Neutrophil (primary cell): ENCODE measurements around the gene CMSS1.

Experiments used
- H3K27ac ChIP-seq: fragments of 200-600 bp; sonication (generic); 2 replicates; pipeline ENCODE4 v1.5.1; 2016; ENCODE audit warnings: mild to moderate bottlenecking, moderate library complexity
- H3K27me3 ChIP-seq: fragments of 200-600 bp; sonication (generic); 2 replicates; pipeline ENCODE4 v1.6.0; 2016; ENCODE audit warnings: mild to moderate bottlenecking
- H3K36me3 ChIP-seq: fragments of 200-600 bp; sonication (generic); 2 replicates; pipeline ENCODE4 v1.5.1; 2017
- H3K4me1 ChIP-seq, 2 experiments: fragments of 200-600 bp in 1 of 2; sonication (generic) in 1 of 2; 1 replicate in 1 of 2; 2 replicates in 1 of 2; pipeline versions ENCODE4 v1.5.1 to v1.6.1; 2013 to 2016; ENCODE audit warnings: low read depth in 1 of 2, low read length in 1 of 2, mild to moderate bottlenecking in 1 of 2, moderate library complexity in 1 of 2; ENCODE audit not compliant: control insufficient read depth in 1 of 2, insufficient read depth in 1 of 2
- H3K4me3 ChIP-seq, 2 experiments: fragments of 200-600 bp in 1 of 2; sonication (generic) in 1 of 2; 1 replicate in 1 of 2; 2 replicates in 1 of 2; pipeline ENCODE4 v1.5.1; 2013 to 2016; ENCODE audit warnings: low read depth in 1 of 2, low read length in 1 of 2, mild to moderate bottlenecking in 1 of 2, moderate library complexity in 1 of 2
- H3K9me3 ChIP-seq: fragments of 200-600 bp; sonication (generic); 2 replicates; pipeline ENCODE4 v1.5.1; 2016
- TF ChIP-seq, protein P1 (sequence below): fragments of 200-600 bp; sonication (generic); IDR thresholded peaks from 2 replicates; pipeline ENCODE4 v1.5.1; 2016; ENCODE audit warnings: antibody characterized with exemption

The CMSS1 gene

DNA sequence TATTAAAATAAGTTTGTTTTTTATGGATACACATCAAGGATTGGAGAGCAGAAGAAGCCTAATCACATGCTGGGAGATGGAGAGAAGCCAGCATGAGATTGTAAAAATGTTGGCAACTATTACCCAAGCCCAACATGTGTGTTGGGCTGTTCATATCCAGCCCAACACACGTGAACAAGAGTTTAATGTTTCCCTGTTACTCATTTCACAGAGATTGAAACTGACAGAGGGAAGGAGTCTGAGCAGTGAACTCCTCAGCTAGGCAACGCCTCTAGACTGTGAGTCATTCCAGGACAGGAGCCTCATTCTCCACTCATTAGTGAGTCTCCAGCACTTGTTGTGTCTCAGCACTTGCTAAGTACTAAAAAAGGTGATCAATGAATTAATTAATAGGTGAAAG lies 43.2 kb upstream of the CMSS1 start:
- Histone ChIP-seq H3K27me3 (peaks cover 19% of the 10 kb centered on the region), H3K4me3 (no peak overlapping the region), H3K36me3 (no peaks in the 10 kb centered on the region), H3K4me1 (no peaks in the 10 kb centered on the region), H3K27ac (no peak overlapping the region), H3K9me3 (no peaks in the 10 kb centered on the region)
- TF ChIP-seq, protein P1, sequence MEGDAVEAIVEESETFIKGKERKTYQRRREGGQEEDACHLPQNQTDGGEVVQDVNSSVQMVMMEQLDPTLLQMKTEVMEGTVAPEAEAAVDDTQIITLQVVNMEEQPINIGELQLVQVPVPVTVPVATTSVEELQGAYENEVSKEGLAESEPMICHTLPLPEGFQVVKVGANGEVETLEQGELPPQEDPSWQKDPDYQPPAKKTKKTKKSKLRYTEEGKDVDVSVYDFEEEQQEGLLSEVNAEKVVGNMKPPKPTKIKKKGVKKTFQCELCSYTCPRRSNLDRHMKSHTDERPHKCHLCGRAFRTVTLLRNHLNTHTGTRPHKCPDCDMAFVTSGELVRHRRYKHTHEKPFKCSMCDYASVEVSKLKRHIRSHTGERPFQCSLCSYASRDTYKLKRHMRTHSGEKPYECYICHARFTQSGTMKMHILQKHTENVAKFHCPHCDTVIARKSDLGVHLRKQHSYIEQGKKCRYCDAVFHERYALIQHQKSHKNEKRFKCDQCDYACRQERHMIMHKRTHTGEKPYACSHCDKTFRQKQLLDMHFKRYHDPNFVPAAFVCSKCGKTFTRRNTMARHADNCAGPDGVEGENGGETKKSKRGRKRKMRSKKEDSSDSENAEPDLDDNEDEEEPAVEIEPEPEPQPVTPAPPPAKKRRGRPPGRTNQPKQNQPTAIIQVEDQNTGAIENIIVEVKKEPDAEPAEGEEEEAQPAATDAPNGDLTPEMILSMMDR, result no peak

DNA sequence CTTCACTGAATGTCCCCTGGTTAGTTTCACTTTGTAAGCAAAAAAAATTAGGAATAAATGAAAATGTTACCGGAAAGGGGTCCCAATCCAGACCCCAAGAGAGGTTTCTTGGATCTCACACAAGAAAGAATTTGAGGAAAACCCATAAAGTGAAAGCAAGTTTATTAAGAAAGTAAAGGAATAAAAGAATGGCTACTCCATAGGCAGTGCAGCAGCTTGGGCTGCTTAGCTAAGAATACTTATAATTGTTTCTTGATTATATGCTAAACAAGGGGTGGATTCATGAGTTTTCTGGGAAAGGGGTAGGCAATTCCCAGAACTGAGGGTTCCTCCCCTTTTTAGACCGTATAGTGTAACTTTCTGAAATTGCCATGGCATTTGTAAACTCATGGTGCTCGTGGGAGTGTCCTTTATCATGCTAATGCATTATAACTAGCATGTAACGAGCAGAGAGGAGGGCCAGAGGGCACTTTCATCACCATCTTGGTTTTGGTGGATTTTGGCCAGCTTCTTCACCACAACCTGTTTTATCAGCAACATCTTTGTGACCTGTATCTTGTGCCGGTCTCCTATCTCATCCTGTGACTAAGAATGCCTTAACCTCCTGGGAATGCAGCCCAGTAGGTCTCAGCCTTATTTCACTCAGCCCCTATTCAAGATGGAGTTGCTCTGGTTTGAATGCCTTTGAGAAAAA lies 41.0 kb upstream of the CMSS1 start:
- Histone ChIP-seq H3K36me3 (no peaks in the 10 kb centered on the region), H3K4me3 (no peak overlapping the region), H3K9me3 (no peaks in the 10 kb centered on the region), H3K27me3 (peaks cover 22% of the 10 kb centered on the region), H3K4me1 (no peaks in the 10 kb centered on the region), H3K27ac (no peak overlapping the region)
- TF ChIP-seq, protein P1, result no peak

DNA sequence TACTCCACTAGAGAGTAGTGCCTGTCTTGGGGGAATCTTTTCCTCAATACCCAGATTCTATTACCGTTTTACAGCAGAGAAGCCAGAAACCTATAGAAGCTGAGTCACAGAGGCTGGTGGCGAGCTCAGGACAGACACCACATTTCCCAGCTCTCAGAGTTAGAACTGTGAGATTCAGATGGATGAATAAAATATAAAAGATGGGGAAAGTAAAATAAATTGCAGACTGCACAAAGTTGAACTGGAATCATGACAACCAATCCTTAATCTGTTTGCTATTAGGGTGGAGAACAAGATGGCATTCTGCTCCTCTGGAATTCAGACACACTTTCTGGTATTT lies 40.5 kb upstream of the CMSS1 start:
- Histone ChIP-seq H3K4me1 (no peaks in the 10 kb centered on the region), H3K36me3 (no peaks in the 10 kb centered on the region), H3K27me3 (peaks cover 22% of the 10 kb centered on the region), H3K9me3 (no peaks in the 10 kb centered on the region), H3K27ac (no peak overlapping the region), H3K4me3 (no peak overlapping the region)
- TF ChIP-seq, protein P1, result no peak

DNA sequence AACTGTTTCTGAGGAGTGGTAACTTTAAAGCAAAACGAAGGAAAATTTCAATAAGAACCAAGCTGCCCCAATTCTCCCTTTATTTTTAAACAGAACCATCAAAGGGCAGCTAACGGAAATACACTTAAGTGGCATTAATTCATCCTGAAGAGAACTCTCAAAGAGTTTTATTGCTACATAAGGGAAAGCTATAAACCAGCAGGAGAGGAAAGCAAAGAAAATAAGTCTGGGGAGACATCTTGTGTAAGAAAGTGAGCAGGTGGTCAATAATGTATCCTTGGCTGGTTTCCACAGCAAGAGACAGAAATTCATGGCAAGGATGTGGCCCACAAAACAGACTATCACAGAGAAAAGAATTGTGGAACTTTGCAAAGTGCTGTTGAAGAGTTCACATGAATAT lies 40.0 kb upstream of the CMSS1 start:
- H3K27me3 ChIP-seq, result peaks cover 22% of the 10 kb centered on the region
- H3K4me1 ChIP-seq, result no peaks in the 10 kb centered on the region
- no peaks in the 10 kb centered on the region for H3K9me3 ChIP-seq
- TF ChIP-seq, protein P1, result no peak
- no peak overlapping the region for H3K4me3 ChIP-seq
- no peaks in the 10 kb centered on the region for H3K36me3 ChIP-seq
- H3K27ac ChIP-seq, result no peak overlapping the region

DNA sequence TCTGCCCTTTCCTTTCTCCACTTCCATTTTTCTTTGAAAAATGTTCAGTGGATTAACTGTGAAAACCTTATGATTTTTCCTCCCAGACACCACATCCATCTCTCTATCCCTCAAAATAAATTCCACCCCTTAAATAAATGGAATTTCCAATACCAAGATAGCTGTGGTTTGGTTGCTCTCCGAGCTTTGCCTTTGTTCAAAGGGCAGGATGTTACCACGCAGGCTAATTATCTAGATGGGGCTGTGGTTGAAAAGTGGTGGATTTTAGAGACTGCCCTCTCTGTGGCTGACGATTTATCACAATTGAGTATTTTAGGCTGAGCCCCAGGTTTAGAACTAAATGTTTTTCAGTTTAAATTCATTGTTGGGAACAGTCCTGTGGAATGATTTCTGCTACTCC lies 36.9 kb upstream of the CMSS1 start:
- Histone ChIP-seq H3K36me3 (no peaks in the 10 kb centered on the region), H3K27me3 (peaks cover 22% of the 10 kb centered on the region), H3K4me3 (no peak overlapping the region), H3K4me1 (no peaks in the 10 kb centered on the region), H3K27ac (no peak overlapping the region), H3K9me3 (no peaks in the 10 kb centered on the region)
- TF ChIP-seq, protein P1, result no peak
